ENCODE results near the gene FUT7. TPM values are rescaled to one million over a fixed set of nuclear protein-coding genes. Genes with fewer than 3 reads are reported as not detected.
A peak's percentile ranks its signal among the peaks of the same experiment; 100 is the strongest.

Gene FUT7
- total and polyA plus RNA-seq, 2 of the 13 experiments (the other 11 are each of a cell fraction or from before 2014, with no cell fraction given), result 0.05 TPM; not detected in 1

DNA sequence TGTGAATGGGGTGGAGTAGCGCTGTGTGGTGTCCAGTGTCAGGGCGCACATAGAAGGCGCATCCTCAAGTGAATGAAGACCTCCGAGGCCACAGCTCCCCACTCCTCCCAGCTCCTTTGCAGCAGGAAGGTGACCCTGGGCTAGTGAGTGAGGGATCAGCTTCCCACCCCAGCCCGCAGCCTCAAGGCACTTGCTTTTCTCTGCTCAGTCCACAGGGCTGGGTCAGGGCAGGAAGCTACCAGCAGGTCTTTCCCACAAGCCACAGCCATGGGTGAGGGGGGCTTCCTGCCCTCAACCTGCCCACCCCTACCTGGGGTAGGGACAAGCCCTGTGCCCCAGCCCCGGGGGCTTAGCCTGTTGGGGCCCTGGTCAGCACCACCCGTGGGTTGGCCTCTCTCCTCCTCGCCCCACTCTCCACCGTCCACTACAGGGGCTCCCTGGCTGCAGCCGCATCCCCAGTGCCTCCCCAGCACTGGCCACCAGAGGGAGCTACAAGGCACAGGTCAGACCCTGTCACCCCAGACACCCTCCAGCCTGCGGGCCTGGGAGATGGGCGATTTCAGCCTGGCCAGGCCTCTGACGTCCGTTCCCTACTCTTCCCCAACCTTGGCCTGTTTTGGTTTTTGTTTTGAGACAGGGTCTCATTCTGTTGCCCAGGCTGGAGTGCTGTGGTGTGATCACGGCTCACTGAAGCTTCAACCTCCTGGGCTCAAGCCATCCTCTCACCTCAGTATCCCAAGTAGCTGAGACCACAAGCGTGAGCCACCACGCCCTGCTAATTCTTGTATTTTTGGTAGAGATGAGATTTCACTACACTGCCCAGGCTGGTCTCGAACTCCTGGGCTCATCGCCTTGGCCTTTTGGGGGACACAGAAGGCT, 2.6 kb downstream of the FUT7 start (continued):
- TF ChIP-seq ZFP37 (CRISPR knock-in tag; IDR thresholded peaks at IDR 0.05; ENCODE audit: borderline replicate concordance) (no peak), ZNF570 (CRISPR knock-in tag; IDR thresholded peaks at IDR 0.05; ENCODE audit: borderline replicate concordance) (no peak), ARID4A (CRISPR knock-in tag; IDR thresholded peaks at IDR 0.05; ENCODE audit: borderline replicate concordance) (no peak), ELF4 (CRISPR knock-in tag; IDR thresholded peaks at IDR 0.05; ENCODE audit: borderline replicate concordance) (no peak), JUND (CRISPR knock-in tag; IDR thresholded peaks at IDR 0.05) (no peak), CAMTA2 (CRISPR knock-in tag; IDR thresholded peaks at IDR 0.05; ENCODE audit: borderline replicate concordance) (0 out of 2 replicates have a peak, but pooled peaks have one; percentile 58), ESRRA (CRISPR knock-in tag; IDR thresholded peaks at IDR 0.05; ENCODE audit: low read depth) (no peak), MIER3 (CRISPR knock-in tag; IDR thresholded peaks at IDR 0.05; ENCODE audit: borderline replicate concordance) (no peak), ZNF264 (CRISPR knock-in tag; IDR thresholded peaks at IDR 0.05) (no peak), ZFAT (CRISPR knock-in tag; conservative IDR thresholded peaks at IDR 0.05) (no peak), POGZ (CRISPR knock-in tag; IDR thresholded peaks at IDR 0.05) (no peak), CHD4 (IDR thresholded peaks at IDR 0.05; ENCODE audit: borderline replicate concordance, low read length) (peak; percentile 96), ZNF709 (CRISPR knock-in tag; IDR thresholded peaks at IDR 0.05) (no peak), ZNF207 (IDR thresholded peaks at IDR 0.05; ENCODE audit: borderline replicate concordance) (no peak), CBX2 (IDR thresholded peaks at IDR 0.05; ENCODE audit: low read depth, low read length) (no peak), CBX2 (CRISPR knock-in tag; IDR thresholded peaks at IDR 0.05; ENCODE audit: low read depth) (no peak), ETS1 (CRISPR knock-in tag; IDR thresholded peaks at IDR 0.05) (no peak), YY1 (IDR thresholded peaks at IDR 0.05; ENCODE audit: insufficient read depth, insufficient replicate concordance, low read depth, low read length) (peak; percentile 9)
- TF ChIP-seq, protein P1, sequence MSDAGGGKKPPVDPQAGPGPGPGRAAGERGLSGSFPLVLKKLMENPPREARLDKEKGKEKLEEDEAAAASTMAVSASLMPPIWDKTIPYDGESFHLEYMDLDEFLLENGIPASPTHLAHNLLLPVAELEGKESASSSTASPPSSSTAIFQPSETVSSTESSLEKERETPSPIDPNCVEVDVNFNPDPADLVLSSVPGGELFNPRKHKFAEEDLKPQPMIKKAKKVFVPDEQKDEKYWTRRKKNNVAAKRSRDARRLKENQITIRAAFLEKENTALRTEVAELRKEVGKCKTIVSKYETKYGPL (CRISPR knock-in tag; IDR thresholded peaks at IDR 0.05), result no peak
- TF ChIP-seq, protein P2, sequence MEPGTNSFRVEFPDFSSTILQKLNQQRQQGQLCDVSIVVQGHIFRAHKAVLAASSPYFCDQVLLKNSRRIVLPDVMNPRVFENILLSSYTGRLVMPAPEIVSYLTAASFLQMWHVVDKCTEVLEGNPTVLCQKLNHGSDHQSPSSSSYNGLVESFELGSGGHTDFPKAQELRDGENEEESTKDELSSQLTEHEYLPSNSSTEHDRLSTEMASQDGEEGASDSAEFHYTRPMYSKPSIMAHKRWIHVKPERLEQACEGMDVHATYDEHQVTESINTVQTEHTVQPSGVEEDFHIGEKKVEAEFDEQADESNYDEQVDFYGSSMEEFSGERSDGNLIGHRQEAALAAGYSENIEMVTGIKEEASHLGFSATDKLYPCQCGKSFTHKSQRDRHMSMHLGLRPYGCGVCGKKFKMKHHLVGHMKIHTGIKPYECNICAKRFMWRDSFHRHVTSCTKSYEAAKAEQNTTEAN (CRISPR knock-in tag; conservative IDR thresholded peaks at IDR 0.05), result no peak
